NCI-H446 (cell line): Measurements from ENCODE around the gene MRPL28.
A peak's percentile ranks its signal among the peaks of the same experiment; 100 is the strongest.
"Not testable (repeated sequence)": the region's sequence is repeated elsewhere in the genome, so short reads cannot be mapped to it uniquely, and the experiment has no call there.

Source experiments
- DNase-seq, 2 experiments: peaks; one replicate each; lab custom pipeline; 2025; lab: John Stamatoyannopoulos, UW

MRPL28 gene

GRCh38 chr16:340370-341091, 29.8 kb downstream of the MRPL28 start:
- no peak for DNase-seq

DNA sequence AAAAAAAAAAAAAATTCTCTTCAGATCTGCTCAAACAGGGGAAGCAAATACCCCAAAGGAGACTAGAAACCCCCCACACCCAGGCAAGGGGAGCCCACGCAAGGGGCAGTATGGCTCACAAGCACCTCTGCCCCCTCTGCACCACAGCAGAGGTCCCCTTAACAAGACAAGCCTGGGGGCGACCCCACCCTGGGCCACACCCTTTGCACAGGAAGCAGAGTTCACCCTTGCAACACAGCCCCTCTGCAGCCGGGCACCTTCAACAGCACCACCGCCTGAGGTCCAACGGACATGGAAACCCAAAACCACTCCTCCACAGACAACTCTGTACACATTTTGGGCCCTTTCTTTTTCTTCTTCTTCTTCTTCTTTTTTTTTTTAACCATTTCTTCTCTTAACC, 30.7 kb downstream of the MRPL28 start:
- no peak for DNase-seq

- DNase-seq = no peak
Observed at GRCh38 chr16:337975-338575, 32.3 kb downstream of the MRPL28 start.

- DNase-seq = peak in 1 of 2 experiments; percentile 63
Observed at GRCh38 chr16:337437-337836, 32.9 kb downstream of the MRPL28 start.

DNA sequence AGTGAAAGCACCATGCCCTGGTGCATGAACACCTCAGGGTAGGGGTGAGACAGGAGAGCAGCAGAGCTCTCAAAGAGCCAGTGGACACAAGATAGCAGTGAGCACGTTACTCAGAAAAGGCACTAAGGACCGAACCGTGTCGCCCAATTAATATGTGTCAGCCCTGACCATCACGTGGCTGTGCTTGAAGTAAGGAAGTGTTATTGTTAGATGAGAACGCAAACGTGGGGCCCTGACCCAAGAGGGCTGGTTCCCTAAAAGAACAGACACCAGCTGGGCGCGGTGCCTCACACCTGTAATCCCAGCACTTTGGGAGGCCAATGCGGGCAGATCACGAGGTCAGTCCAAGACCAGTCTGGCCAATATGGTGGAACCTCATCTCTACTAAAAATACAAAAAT, 34.1 kb downstream of the MRPL28 start:
- no peak for DNase-seq

DNA sequence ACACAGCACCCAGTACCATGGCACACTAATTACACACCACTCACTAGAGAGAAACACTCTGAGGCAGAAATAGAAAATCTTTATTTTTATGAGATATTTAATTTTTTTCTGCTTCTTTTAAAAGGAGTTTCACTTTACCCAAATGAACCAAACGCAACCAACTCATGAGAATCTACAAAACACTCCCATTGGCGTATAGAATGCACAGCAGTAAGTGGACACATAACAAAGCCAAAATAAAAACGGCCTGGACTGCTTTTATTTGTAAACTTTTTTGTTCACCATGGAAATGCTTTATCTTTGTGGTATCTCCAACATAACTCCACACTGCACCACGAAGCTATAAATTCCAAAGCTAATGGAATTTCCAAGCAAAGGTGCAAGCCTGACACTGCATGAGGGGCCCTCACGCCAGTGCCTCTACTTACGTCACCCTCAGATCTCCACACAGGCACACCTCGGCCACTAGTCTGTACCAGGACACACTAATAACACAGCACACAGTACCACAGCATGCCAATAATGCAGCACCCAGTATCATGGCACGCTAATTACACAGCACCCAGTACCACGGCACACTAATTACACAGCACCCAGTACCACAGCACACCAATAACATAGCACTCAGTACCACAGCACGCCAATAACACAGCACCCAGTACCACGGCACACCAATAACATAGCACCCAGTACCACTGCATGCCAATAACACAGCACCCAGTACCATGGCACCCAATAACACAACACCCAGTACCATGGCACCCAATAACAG, 35.3 kb downstream of the MRPL28 start:
- not testable (repeated sequence) for DNase-seq

DNA sequence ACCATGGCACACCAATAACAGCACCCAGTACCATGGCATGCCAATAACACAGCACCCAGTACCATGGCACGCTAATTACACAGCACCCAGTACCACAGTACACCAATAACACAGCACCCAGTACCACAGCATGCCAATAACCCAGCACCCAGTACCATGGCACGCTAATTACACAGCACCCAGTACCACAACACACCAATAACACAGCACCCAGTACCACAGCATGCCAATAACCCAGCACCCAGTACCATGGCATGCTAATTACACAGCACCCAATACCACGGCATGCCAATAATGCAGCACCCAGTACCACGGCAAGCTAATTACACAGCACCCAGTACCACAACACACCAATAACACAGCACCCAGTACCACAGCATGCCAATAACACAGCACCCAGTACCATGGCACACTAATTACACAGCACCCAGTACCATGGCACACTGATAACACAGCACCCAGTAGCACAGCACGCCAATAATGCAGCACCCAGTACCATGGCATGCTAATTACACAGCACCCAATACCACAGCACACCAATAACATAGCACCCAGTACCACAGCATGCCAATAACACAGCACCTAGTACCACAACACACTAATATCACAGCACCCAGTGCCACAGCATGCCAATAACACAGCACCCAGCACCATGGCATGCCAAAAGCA, 36.0 kb downstream of the MRPL28 start:
- not testable (repeated sequence) for DNase-seq

DNA sequence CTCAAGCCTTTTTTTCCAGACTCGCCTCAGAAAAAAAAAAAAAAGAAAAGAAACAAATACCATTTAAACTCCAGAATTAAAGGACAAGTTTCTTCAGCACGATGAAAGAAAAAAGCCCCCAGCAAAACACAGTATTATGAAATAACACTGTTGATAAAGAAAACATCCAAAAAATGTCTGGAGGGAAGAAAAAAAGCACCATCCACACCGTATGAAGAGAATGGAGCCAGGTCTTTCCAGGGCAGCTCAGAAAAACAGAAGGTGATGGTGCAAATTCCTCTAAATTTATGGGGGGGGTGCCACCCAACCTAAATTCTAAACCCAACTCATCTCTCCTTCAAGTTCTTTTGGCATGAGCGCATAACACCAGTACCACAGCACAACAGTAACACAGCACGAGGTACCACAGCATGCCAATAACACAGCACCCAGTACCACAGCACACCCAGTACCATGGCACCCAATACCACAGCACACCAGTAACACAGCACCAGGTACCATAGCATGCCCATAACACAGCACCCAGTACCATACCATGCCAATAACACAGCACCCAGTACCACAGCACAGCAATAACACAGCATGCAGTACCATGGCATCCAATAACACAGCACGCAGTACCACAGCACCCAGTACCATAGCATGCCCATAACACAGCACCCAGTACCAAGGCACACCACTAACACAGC, 36.8 kb downstream of the MRPL28 start:
- DNase-seq = no peak

DNA sequence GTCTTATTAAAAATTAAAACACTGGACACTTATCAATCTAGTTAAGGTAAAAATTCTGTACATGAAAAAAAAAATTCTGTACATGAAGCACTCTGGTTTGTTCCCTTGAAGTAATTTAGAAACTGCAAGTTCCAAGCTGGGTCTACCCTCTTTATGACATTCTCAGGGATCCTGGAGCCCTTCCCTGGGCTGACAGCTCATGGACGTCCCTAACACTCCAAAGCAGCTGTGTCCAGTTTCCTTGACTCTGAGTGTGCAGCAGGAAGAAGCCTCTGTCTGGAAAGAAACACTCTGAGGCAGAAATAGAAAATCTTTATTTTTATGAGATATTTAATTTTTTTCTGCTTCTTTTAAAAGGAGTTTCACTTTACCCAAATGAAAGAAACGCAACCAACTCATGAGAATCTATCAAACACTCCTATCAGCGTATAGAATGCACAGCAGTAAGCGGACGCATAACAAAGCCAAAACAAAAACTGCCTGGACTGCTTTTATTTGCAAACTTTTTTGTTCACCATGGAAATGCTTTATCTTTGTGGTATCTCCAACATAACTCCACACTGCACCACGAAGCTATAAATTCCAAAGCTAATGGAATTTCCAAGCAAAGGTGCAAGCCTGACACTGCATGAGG, 39.0 kb downstream of the MRPL28 start:
- not testable (repeated sequence) for DNase-seq

DNA sequence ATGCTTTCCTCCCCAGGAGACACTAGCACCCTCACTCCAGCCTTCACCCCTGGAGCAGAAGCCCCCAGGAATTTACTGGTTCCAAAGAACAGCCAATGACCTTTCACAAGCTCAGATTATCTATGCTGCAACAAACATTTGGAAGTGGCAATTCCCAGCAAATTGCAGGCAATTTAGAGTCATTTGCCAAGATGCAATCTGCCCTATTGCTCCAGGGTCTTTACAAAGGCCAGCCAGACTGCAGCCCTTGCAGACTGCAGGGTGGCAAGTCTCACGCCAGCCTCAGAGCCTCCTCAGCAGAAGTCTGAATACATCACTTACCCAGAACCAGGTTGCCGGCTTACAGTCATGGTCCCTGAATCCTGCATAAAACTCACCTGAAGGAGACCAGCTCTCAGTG, 39.6 kb downstream of the MRPL28 start:
- DNase-seq = no peak

- DNase-seq = no peak
Observed at GRCh38 chr16:325375-326145, 44.8 kb downstream of the MRPL28 start.

DNA sequence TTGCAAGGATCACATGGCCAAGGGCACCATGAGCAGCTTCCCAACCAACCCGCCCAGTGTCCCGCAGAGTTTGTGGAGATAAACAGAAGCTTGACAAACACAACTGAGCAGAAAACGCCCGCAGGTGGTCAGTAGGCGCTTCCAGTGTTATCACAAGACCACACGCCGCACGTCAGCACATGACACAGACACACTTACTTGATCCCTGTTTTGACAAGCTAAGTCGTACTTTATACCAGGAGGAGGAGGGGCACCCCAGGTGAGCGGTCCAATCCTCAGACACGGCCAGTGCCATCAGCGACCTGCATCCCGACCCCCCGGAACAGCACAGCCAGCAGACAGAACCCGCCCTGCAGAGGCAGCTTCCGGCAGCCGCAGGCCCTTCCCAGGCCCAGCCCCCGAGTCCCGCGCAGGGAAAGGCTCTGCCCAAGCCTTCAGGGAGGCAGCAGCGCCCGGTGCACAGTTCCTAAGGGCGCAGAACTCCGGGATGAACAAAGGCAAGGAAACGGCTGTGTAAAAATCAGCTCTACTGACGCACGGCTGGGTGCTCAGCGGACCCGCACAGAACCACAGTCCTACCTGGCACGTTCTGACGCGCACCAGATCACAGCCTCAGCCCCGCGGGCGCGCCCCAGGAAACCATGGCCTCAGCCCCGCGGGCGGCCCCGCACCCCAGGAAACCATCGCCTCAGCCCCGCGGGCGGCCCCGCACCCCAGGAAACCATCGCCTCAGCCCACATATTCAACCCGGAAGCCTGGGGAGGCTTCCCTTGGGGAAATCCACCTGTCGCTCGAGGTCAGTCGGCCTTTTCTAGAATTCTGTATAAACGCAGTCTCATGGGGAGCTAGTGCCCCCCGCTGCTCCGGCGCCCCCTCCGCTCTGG, 45.6 kb downstream of the MRPL28 start:
- DNase-seq = no peak

DNA sequence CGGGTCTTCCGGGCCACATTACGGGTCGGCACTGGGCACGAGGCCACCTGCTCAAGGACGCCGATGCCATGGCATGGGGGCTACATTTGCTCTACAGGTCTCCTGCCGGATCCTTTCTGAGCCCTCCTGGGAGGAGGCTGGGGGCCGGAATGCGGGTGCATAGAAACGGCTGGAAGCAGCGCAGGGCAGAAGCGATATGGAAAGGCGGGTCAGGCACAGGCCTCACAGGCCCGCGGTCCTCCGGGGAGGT, 46.2 kb downstream of the MRPL28 start:
- no peak for DNase-seq

GRCh38 chr16:322476-323143, 47.7 kb downstream of the MRPL28 start:
- DNase-seq = no peak

DNA sequence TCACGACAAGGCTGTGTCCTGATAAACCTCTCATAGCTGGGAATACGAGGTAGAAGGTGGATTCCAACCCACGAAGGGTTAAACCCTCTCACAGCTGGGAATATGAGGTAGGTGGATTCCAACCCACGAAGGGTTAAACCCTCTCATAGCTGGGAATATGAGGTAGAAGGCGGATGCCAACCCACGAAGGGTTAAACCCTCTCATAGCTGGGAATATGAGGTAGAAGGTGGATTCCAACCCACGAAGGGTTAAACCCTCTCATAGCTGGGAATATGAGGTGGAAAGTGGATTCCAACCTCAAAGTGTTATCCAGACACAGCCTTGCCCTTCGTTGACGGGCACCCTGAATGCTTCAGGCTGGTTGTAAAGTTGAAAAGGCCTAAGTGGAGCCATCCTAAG, 48.8 kb downstream of the MRPL28 start:
- no peak for DNase-seq

DNA sequence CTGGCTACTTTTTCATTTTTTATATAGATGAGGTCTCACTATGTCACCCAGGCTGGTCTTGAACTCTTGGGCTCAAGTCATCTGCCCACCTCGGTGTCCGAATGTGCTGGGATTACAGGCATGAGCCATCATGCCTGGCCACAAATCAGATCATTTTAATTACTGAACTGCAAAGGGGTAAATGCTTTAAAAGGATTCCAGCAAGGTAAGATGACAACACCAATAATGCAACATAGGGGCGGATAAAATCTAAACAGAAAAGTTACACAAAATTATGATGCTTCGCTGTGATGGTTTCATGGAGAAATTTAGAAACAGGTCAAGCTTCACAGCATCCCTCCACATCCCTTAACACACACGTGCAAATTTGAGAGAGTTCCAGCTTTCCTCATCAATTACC, 50.1 kb downstream of the MRPL28 start:
- no peak for DNase-seq

DNA sequence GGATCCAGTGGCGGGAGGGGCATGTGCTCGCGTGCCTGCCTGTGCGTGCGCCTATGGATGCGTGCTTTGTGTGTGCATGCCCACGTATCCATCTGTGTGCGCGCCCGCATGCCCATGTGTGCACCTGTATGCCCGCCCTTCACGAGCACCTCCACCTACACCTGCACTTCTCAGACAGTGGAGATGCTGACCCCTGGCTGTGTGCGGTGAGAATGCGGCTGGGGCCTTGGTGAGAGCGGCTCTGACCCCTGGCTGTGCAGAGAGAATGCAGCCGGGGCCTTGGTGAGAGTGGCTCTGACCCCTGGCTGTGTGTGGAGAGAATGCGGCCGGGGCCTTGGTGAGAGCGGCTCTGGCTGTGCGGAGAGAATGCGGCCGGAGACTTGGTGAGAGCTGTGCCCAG, 51.7 kb downstream of the MRPL28 start:
- no peak for DNase-seq

GRCh38 chr16:317583-317982, 52.8 kb downstream of the MRPL28 start:
- DNase-seq = no peak
